Dedifferentiated amniotic fluid mesenchymal stem cell (primary cell): Measurements from ENCODE around the gene LARP1B.
"Not testable (repeated sequence)": the region's sequence is repeated elsewhere in the genome, so short reads cannot be mapped to it uniquely, and the experiment has no call there.

Source experiments
- DNase-seq: peaks from one replicate; pipeline ENCODE4 v3.0.0-alpha.2; 2016; ENCODE audit errors: extremely low spot score

LARP1B gene

DNA sequence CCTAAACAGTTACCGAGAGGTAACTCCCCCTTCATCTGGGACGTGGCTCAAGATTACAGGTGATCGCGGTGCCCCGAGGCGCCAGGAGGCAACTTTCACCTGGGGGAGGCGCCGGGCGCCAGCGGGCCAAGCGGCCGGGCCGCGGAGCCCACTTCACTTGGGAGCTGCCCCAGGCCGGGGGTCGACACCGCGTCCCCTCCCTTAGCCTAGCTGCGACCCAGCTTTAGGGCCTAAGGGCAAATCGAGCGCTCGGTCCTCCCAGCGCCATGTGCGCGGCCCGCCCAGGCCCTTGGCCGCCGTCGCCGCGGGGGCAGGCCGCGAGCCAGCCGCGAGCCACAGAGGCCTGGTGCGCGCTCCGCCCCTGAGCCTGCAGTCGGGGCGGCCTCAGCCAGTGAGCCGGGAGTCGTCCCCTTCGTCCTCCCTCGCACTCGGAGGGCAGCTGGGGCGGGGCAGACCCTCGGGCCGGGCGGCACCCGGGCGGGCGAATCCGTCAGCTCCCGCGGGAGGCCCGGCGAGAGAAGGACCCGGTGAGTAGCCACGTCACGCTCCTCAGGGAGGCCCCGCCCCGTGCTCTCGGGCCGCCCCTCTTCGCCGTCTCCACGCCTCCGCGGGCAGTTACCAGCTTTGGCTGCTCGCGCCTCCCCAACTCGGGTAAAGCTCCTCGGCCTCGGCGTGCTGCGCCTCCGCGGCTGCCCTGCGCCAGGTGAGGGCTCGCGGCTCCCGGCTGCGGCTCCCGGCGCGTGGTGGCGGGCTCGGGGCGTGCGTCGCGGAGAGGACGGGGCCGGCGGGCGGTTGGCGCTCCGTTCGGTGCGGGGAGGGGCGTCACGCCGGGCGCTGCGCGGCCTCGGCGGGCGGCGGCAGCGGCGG, at the start of gene LARP1B:
Gene LARP1B, plus strand, starts transcription at position 614 of the 867 bp plus-strand sequence. CDS start 13,640 bp downstream, outside the sequence.
- DNase-seq = peak; percentile 95

- no peak for DNase-seq
Measured at GRCh38 chr4:128025319-128025718, 35.8 kb upstream of the LARP1B start.

DNA sequence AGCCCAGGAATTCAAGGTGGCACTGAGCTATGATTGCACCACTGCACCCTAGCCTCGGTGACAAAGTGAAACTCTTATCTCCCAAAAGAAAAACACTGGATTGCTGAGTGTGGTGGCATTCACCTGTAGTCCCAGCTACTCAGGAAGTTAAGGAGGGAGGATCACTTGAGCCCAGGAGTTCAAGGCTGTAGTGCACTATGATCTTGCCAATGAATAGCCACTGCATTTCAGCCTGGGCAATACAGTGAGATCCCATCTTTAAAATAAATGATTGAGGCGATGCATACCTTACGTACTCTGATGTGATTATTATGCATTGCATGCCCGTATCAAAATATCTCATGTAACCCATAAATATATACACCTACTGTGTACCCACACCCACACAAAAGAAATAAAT, 31.2 kb upstream of the LARP1B start:
- no peak for DNase-seq

DNA sequence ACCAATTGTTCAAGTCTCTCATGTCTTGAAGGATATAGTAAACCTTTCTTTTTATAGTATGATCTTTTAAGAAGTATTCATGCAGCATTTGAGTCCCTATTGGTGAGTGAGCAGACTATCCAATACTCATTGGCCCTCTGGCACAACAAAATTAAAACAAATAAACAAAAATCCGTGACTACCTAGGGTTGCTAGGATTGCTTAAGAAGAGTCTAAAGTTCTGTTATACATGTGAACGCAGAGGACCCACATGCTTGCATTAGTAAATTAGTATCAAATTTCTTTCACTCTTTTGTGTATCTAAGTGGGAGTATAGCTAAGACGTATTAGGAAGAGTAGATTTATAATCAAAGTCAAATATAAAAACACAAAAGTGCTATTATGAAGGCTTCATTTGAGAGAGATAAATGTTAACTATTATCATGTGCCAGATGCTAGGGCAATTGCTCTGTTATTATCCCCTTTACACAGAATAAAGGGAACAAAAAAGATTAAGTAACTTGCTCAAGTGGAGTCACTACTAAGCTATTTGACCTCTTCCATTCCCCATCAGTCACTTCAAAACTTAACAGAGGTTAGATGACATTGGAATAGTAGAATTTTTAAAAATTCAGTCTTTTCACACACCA, 29.2 kb upstream of the LARP1B start:
- DNase-seq = no peak

DNA sequence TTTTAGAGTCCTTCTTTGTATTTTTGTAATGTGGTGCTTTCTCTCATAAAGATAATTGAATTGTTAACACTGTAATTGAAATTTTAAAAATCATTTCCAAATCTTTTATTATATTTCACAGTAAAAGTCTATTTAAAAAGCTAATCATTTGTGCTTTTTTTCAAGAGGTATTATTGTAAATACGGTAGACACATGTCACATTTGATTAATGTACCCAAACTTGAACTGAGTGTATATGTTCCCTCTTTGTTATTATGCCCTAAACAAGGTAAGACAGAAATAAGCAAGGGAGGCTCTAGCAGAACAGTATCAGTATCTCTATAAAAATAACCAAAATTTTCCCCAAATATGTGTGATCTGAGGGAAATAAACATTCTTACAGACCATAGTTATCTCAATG, 21.5 kb upstream of the LARP1B start:
- DNase-seq = no peak

- DNase-seq = not testable (repeated sequence)
Measured at GRCh38 chr4:128047019-128047418, 14.1 kb upstream of the LARP1B start.

- DNase-seq = not testable (repeated sequence)
Measured at GRCh38 chr4:128047514-128047913, 13.6 kb upstream of the LARP1B start.

GRCh38 chr4:128051229-128051628, 9.9 kb upstream of the LARP1B start:
- not testable (repeated sequence) for DNase-seq

- not testable (repeated sequence) for DNase-seq
Measured at GRCh38 chr4:128054907-128055306, 6.2 kb upstream of the LARP1B start.

- not testable (repeated sequence) for DNase-seq
Measured at GRCh38 chr4:128055441-128056206, 5.5 kb upstream of the LARP1B start.

- DNase-seq = no peak
Measured at GRCh38 chr4:128056396-128056795, 4.7 kb upstream of the LARP1B start.

- DNase-seq = no peak
Measured at GRCh38 chr4:128060121-128060698, 902 bp upstream of the LARP1B start.

DNA sequence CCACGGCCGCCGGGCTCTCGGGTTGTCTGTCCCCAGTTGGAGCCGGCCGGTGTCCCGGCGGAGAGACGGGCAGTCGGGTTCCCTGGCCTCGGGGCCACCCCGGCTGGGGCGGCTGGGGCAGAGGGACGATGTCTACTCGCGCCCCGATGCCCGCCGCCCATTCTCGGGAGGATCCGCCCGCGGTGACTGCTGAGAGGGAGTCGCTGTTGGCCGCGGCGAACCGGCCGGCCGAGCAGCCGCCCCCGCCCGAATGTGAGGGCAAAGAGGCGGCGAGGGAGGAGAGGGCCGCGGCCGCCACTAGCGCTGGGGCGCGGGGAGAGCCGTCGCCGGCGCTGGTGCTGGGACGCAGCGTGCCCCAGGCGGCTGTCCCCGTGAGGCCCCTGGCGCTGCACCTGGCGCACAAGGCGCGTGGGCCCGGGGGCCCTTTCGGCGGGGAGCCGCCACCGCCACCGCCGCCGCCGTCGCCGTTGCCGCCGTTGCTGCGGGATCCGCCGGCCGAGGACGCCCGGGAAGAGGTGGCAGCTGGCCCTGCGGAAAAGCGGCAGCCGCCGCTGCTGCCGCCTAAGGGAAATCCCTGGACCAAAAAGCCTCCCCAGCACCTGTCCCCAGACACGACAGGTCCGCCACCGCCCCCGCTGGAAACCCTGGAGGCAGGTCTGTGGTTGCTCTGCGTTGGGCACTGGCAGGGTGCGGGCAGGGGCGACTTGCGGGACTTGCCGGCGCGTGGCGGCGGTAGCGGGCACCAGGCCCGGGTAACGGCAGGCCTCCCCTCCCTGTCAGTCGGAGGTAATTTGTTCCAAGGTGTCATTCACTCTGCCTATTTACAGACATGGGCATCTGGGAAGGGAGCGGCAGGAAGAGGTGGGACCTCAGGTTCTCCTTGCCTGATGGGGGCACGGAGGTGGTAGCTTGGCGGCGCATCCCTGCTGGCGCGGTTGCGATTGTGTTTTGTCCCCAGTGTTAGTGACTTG, 739 bp downstream of the LARP1B start:
- DNase-seq = no peak

- DNase-seq = not testable (repeated sequence)
Measured at GRCh38 chr4:128066453-128066820, 5.3 kb downstream of the LARP1B start.

GRCh38 chr4:128068918-128069317, 7.8 kb downstream of the LARP1B start:
- DNase-seq = no peak

DNA sequence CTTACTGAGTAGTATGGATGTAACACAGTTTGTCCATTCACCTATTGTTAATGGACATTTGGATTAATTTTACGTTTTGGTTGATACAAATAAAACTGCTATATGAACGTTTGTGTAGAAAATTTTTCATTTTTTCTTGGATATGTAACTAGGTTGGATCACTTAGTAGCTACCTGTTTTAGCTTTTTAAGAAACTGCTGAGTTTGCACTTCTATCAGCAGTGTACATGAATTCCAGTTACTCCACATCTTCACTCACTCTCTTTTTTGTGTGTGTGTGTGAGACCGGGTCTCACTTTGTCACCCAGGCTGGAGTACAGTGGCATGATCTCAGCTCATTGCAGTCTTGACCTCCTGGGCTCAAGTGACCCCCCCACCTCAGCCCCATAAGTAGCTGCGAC, 15.4 kb downstream of the LARP1B start:
- DNase-seq = no peak

- DNase-seq = not testable (repeated sequence)
Measured at GRCh38 chr4:128095293-128095692, 34.2 kb downstream of the LARP1B start.

GRCh38 chr4:128107766-128108165, 46.7 kb downstream of the LARP1B start:
- DNase-seq = no peak

GRCh38 chr4:128123036-128123435, 61.9 kb downstream of the LARP1B start:
- no peak for DNase-seq

DNA sequence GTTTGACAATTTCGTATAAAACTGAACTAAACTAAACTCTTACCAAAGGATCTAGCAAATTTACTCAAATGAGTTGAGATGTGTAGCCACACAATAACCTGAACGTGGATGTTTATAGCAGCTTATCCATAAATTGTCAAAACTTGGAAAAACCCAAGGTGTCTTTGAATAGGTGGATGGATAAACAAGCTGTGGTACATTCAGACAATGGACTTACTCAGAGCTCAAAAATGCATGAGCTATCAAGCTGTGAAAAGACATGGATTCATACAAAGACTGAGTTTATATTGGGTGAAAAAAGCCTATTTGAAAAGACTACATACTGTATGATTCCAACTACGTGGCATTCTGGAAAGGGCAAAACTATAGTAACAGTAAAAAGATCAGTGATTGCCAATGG, 69.5 kb downstream of the LARP1B start:
- DNase-seq = no peak

DNA sequence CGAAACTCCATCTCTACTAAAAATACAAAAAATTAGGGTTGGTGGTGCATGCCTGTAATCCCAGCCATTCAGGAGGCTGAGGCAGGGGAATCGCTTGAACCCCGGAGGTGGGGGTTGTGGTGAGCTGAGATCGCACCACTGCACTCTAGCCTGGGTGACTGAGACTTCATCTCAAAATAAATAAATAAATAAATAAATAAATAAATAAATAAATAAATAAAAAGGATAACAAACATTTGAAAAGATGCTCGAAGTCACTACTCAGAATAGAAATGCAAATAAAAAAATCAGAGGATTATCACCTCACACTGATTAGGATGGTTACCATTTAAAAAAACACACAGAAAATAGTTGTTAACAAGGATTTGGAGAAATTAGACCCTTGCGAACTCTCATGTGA, 73.8 kb downstream of the LARP1B start:
- DNase-seq = no peak
